ENCODE results near the gene RBBP8NL.

The RBBP8NL gene

DNA sequence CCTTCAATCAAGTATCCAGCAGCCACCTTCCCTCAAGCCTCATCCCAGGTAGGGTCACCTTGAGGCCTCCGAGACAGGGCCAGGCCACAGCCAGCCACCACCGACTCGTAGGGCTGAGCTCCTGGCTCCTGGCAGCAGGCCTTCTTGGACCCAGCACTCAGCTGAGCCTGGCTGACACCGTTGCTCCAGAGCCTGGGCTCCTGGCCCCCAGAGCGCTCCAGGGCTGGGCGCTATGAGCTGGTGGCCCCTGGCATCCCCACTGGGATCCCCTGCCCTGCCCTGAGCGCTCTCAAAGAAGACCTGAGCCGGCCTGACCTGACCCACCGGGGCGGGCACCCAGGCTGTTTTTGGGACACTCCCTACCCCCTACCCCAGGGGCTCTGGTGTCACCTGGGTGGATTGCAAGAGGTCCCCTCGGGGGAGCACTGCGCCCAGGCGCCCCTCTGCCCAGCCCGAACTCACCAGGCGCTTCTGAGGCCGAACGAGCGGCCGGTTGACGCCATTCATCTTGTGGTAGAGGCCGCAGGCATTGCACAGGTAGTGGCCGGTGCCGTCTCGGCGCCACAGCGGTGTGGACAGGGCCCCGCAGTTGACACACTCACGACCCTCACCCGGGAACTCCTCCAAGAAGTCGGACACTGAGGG, 45.7 kb upstream of the RBBP8NL start:
- H2AFZ ChIP-seq (ENCODE audit: low read length), result no peak overlapping the region
- H3K9me3 ChIP-seq (ENCODE audit: insufficient read depth, low read depth, low read length), result no peaks in the 10 kb centered on the region
- H3K9me2 ChIP-seq (replicated peaks; ENCODE audit: low read depth, low read length), result no peaks in the 10 kb centered on the region
- H3K79me2 ChIP-seq (ENCODE audit: insufficient read depth, low read length), result no peaks in the 10 kb centered on the region
- H3K36me3 ChIP-seq (ENCODE audit: insufficient read depth, low read length), result no peaks in the 10 kb centered on the region
- TF ChIP-seq EZH2phosphoT487 (IDR thresholded peaks at IDR 0.05; ENCODE audit: borderline replicate concordance), result no peak
- TF ChIP-seq, protein P1, sequence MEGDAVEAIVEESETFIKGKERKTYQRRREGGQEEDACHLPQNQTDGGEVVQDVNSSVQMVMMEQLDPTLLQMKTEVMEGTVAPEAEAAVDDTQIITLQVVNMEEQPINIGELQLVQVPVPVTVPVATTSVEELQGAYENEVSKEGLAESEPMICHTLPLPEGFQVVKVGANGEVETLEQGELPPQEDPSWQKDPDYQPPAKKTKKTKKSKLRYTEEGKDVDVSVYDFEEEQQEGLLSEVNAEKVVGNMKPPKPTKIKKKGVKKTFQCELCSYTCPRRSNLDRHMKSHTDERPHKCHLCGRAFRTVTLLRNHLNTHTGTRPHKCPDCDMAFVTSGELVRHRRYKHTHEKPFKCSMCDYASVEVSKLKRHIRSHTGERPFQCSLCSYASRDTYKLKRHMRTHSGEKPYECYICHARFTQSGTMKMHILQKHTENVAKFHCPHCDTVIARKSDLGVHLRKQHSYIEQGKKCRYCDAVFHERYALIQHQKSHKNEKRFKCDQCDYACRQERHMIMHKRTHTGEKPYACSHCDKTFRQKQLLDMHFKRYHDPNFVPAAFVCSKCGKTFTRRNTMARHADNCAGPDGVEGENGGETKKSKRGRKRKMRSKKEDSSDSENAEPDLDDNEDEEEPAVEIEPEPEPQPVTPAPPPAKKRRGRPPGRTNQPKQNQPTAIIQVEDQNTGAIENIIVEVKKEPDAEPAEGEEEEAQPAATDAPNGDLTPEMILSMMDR (conservative IDR thresholded peaks at IDR 0.05; ENCODE audit: low read length), result no peak
- no peak overlapping the region for H3K4me2 ChIP-seq (ENCODE audit: low read depth, low read length, poor library complexity, severe bottlenecking)
- no peak overlapping the region for H3K9ac ChIP-seq (ENCODE audit: low read depth, low read length, poor library complexity, severe bottlenecking)
- H4K20me1 ChIP-seq (ENCODE audit: insufficient read depth, low read length, poor library complexity, severe bottlenecking), result no peaks in the 10 kb centered on the region
- no peaks in the 10 kb centered on the region for H3F3A ChIP-seq (ENCODE audit: low read depth)
- H3K4me1 ChIP-seq (ENCODE audit: insufficient read depth, low read length, poor library complexity, severe bottlenecking), result no peaks in the 10 kb centered on the region
- no peak overlapping the region for H3K4me3 ChIP-seq (ENCODE audit: low read length, poor library complexity, severe bottlenecking)
- H3K27me3 ChIP-seq (ENCODE audit: insufficient read depth, low read length, poor library complexity, severe bottlenecking), result no peaks in the 10 kb centered on the region

DNA sequence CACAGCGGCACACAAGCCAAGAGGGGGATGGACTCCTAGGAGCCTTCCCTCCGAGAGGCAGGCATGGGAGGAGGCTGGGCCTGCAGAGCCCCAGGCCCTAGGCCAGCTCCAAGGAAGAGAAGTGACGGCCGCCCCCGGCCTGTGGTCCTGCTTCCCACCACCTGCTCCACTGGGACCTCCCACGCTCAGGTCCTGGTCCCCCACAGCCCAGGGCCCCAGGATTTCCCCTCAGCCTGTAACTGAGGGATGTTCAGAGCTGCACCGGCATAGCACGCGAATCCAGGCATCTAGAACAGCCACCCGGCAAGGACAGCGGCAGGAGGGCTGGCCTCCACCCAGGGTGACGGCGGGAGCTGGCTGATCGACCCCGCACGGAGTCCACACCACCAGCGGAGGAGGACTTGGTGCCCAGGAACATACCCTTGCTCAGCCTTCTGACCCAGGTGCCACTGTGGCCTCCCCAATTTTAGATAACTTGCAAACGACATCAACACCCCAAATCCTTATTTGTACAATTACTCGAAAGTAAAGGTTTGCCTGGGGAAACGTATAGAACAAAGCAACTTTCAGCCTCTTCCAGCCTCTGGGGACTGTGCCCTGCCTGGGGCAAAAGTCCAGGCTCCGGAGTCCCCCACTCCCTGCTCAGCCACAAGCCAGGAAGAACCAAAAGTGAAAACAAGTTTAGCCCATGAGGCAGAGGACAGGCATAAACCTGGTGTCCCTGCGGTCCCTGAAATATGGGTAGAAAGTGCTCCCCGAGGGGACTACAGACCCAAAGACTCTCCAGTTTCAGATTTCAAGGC, 45.0 kb upstream of the RBBP8NL start:
- Histone ChIP-seq H3K9me2 (replicated peaks; ENCODE audit: low read depth, low read length) (no peaks in the 10 kb centered on the region), H3K27me3 (ENCODE audit: insufficient read depth, low read length, poor library complexity, severe bottlenecking) (no peaks in the 10 kb centered on the region), H3F3A (ENCODE audit: low read depth) (no peaks in the 10 kb centered on the region), H2AFZ (ENCODE audit: low read length) (no peak overlapping the region), H3K4me1 (ENCODE audit: insufficient read depth, low read length, poor library complexity, severe bottlenecking) (no peaks in the 10 kb centered on the region), H3K4me2 (ENCODE audit: low read depth, low read length, poor library complexity, severe bottlenecking) (no peak overlapping the region), H3K36me3 (ENCODE audit: insufficient read depth, low read length) (no peaks in the 10 kb centered on the region), H3K9me3 (ENCODE audit: insufficient read depth, low read depth, low read length) (no peaks in the 10 kb centered on the region), H3K79me2 (ENCODE audit: insufficient read depth, low read length) (no peaks in the 10 kb centered on the region), H3K4me3 (ENCODE audit: low read length, poor library complexity, severe bottlenecking) (no peak overlapping the region), H4K20me1 (ENCODE audit: insufficient read depth, low read length, poor library complexity, severe bottlenecking) (no peaks in the 10 kb centered on the region), H3K9ac (ENCODE audit: low read depth, low read length, poor library complexity, severe bottlenecking) (no peak overlapping the region)
- TF ChIP-seq, protein P1 (conservative IDR thresholded peaks at IDR 0.05; ENCODE audit: low read length), result no peak
- no peak for TF ChIP-seq EZH2phosphoT487 (IDR thresholded peaks at IDR 0.05; ENCODE audit: borderline replicate concordance)

DNA sequence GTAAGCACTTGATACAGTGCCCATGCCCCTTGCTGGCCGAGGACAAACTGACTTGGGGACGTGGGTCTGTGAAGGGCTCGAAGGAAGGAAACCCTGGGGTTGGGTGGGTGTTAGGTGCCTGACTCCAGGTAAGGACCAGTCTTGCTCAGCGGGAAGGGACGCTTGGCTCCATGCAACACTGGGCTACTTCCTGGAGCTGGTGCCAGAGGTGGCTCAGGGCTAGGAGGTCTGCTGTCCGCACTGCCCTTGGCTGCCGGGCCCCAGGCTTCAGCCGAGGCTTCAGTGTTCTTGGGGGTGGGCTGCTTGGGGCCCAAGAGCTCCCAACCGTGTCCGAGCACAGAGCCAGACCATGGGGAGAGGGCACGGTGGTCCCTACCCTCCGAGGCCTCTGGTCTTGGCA, 43.1 kb upstream of the RBBP8NL start:
- Histone ChIP-seq H3K4me2 (ENCODE audit: low read depth, low read length, poor library complexity, severe bottlenecking) (no peak overlapping the region), H3F3A (ENCODE audit: low read depth) (no peaks in the 10 kb centered on the region), H3K36me3 (ENCODE audit: insufficient read depth, low read length) (no peaks in the 10 kb centered on the region)

More for the DNA sequence above, 43.1 kb upstream of the RBBP8NL start:
- Histone ChIP-seq H2AFZ (ENCODE audit: low read length) (no peak overlapping the region), H3K9ac (ENCODE audit: low read depth, low read length, poor library complexity, severe bottlenecking) (no peak overlapping the region), H3K4me1 (ENCODE audit: insufficient read depth, low read length, poor library complexity, severe bottlenecking) (no peaks in the 10 kb centered on the region), H3K79me2 (ENCODE audit: insufficient read depth, low read length) (no peaks in the 10 kb centered on the region), H3K9me2 (replicated peaks; ENCODE audit: low read depth, low read length) (no peaks in the 10 kb centered on the region), H4K20me1 (ENCODE audit: insufficient read depth, low read length, poor library complexity, severe bottlenecking) (no peaks in the 10 kb centered on the region), H3K9me3 (ENCODE audit: insufficient read depth, low read depth, low read length) (no peaks in the 10 kb centered on the region), H3K27me3 (ENCODE audit: insufficient read depth, low read length, poor library complexity, severe bottlenecking) (no peaks in the 10 kb centered on the region), H3K4me3 (ENCODE audit: low read length, poor library complexity, severe bottlenecking) (no peak overlapping the region)
- TF ChIP-seq, protein P1 (conservative IDR thresholded peaks at IDR 0.05; ENCODE audit: low read length), result no peak
- TF ChIP-seq EZH2phosphoT487 (IDR thresholded peaks at IDR 0.05; ENCODE audit: borderline replicate concordance), result no peak
